SU-DHL-6 (cell line): Measurements from ENCODE around the gene DUSP5.
"Not testable (repeated sequence)": the region's sequence is repeated elsewhere in the genome, so short reads cannot be mapped to it uniquely, and the experiment has no call there.

ENCODE experiments used
- H2AFZ ChIP-seq: fragments of 200-600 bp; sonication (generic); 2 replicates; pipeline ENCODE4 v1.6.1; 2014; ENCODE audit warnings: low read depth, mild to moderate bottlenecking, moderate library complexity, mixed read lengths, antibody characterized with exemption, low read length; ENCODE audit not compliant: severe bottlenecking
- H3F3A ChIP-seq: fragments of 200-600 bp; shearing (Covaris generic); 2 replicates; pipeline ENCODE4 v1.6.0; 2016; ENCODE audit warnings: antibody characterized with exemption, mild to moderate bottlenecking; ENCODE audit not compliant: insufficient read depth
- H3K27ac ChIP-seq: fragments of 200-600 bp; sonication (generic); 2 replicates; pipeline ENCODE4 v1.5.1; 2016; ENCODE audit warnings: low read depth, mild to moderate bottlenecking, low read length, moderate library complexity, mixed read lengths
- H3K27me3 ChIP-seq: fragments of 200-600 bp; sonication (generic), shearing (Covaris generic); 2 replicates; pipeline ENCODE4 v1.6.0; 2014; ENCODE audit warnings: mild to moderate bottlenecking, low read length
- H3K36me3 ChIP-seq: fragments of 200-600 bp; sonication (generic); 2 replicates; pipeline ENCODE4 v1.6.1; 2014; ENCODE audit warnings: mild to moderate bottlenecking, low read length, mixed read lengths
- H3K4me2 ChIP-seq: fragments of 300-600, 200-600 bp; shearing (Covaris generic), sonication (generic); 2 replicates; pipeline ENCODE4 v1.6.0; 2014; ENCODE audit warnings: low read length, low read depth, mild to moderate bottlenecking; ENCODE audit not compliant: poor library complexity, severe bottlenecking
- H3K4me3 ChIP-seq: fragments of 200-600 bp; sonication (generic); 2 replicates; pipeline ENCODE4 v1.5.1; 2014; ENCODE audit warnings: antibody characterized with exemption, low read length, mild to moderate bottlenecking, mixed read lengths; ENCODE audit not compliant: insufficient read depth, poor library complexity, severe bottlenecking
- H3K79me2 ChIP-seq: fragments of 200-600 bp; sonication (generic); 2 replicates; pipeline ENCODE4 v1.6.1; 2014; ENCODE audit warnings: mild to moderate bottlenecking, low read length, moderate library complexity; ENCODE audit not compliant: insufficient read depth
- H3K9ac ChIP-seq: fragments of 200-600 bp; sonication (generic); 2 replicates; pipeline ENCODE4 v1.7.0; 2014; ENCODE audit warnings: mild to moderate bottlenecking, low read length
- H3K9me2 ChIP-seq: fragments of 200-600 bp; sonication (generic); replicated peaks from 2 replicates; pipeline ENCODE4 v1.6.1; 2014; ENCODE audit warnings: low read length; ENCODE audit not compliant: insufficient read depth
- H3K9me3 ChIP-seq: fragments of 200-600 bp; sonication (generic); 2 replicates; pipeline ENCODE4 v1.6.1; 2014; ENCODE audit warnings: low read length, mixed read lengths; ENCODE audit not compliant: insufficient read depth
- H4K20me1 ChIP-seq: fragments of 200-600 bp; sonication (generic); 2 replicates; pipeline ENCODE4 v1.6.1; 2014; ENCODE audit warnings: low read depth, mild to moderate bottlenecking, antibody characterized with exemption, low read length, moderate library complexity, mixed read lengths
- CTCF ChIP-seq: fragments of 200-600 bp; sonication (generic); IDR thresholded peaks from one replicate; pipeline ENCODE4 v1.5.1; 2017; ENCODE audit warnings: antibody characterized with exemption, mild to moderate bottlenecking, low read length, moderate library complexity; ENCODE audit not compliant: insufficient read depth, poor library complexity, severe bottlenecking
- EZH2phosphoT487 ChIP-seq: fragments of 200-600 bp; sonication (generic), shearing (Covaris generic); conservative IDR thresholded peaks from 2 replicates; pipeline ENCODE4 v1.6.1; 2018; ENCODE audit warnings: mild to moderate bottlenecking, antibody characterized with exemption, low read length, moderate library complexity, mixed read lengths

DUSP5 gene

GRCh38 chr10:110530131-110530831 lies 32.6 kb downstream of the DUSP5 start:
- Histone ChIP-seq H3K9ac (no peak overlapping the region), H2AFZ (no peak overlapping the region), H3K9me3 (no peaks in the 10 kb centered on the region), H3K4me3 (no peak overlapping the region), H4K20me1 (no peaks in the 10 kb centered on the region), H3K27ac (no peak overlapping the region), H3K27me3 (no peaks in the 10 kb centered on the region), H3K4me2 (no peak overlapping the region), H3K79me2 (no peaks in the 10 kb centered on the region), H3F3A (no peaks in the 10 kb centered on the region), H3K36me3 (no peaks in the 10 kb centered on the region), H3K9me2 (no peaks in the 10 kb centered on the region)
- no peak for TF ChIP-seq EZH2phosphoT487
- TF ChIP-seq CTCF: no peak

GRCh38 chr10:110531687-110532086 lies 34.0 kb downstream of the DUSP5 start:
- Histone ChIP-seq H3K4me2 (no peak overlapping the region), H3K36me3 (no peaks in the 10 kb centered on the region), H3K4me3 (no peak overlapping the region), H3K9me2 (no peaks in the 10 kb centered on the region), H3K9ac (no peak overlapping the region), H3F3A (no peaks in the 10 kb centered on the region), H2AFZ (no peak overlapping the region), H3K9me3 (no peaks in the 10 kb centered on the region), H3K27ac (no peak overlapping the region), H4K20me1 (no peaks in the 10 kb centered on the region), H3K79me2 (no peaks in the 10 kb centered on the region), H3K27me3 (no peaks in the 10 kb centered on the region)
- TF ChIP-seq EZH2phosphoT487 (no peak), CTCF (no peak)

GRCh38 chr10:110532628-110533027 lies 34.9 kb downstream of the DUSP5 start:
- not testable (repeated sequence) for H4K20me1 ChIP-seq, H3F3A ChIP-seq, H3K27ac ChIP-seq, H3K4me3 ChIP-seq, H3K9me3 ChIP-seq, H3K4me2 ChIP-seq, H3K9me2 ChIP-seq, H2AFZ ChIP-seq, H3K27me3 ChIP-seq, H3K9ac ChIP-seq, H3K79me2 ChIP-seq, H3K36me3 ChIP-seq

GRCh38 chr10:110533149-110533548 lies 35.4 kb downstream of the DUSP5 start:
- Histone ChIP-seq H3K4me3 (no peak overlapping the region), H4K20me1 (no peaks in the 10 kb centered on the region), H2AFZ (no peak overlapping the region), H3K27me3 (no peaks in the 10 kb centered on the region), H3K9me3 (no peaks in the 10 kb centered on the region), H3K9ac (no peak overlapping the region), H3K27ac (no peak overlapping the region), H3F3A (no peaks in the 10 kb centered on the region), H3K79me2 (no peaks in the 10 kb centered on the region), H3K36me3 (no peaks in the 10 kb centered on the region), H3K4me2 (no peak overlapping the region), H3K9me2 (no peaks in the 10 kb centered on the region)
- no peak for TF ChIP-seq EZH2phosphoT487
- no peak for TF ChIP-seq CTCF
